HTR-8/SVneo (cell line): ENCODE measurements around the gene MAPKAPK5.
"Not testable (repeated sequence)": the region's sequence is repeated elsewhere in the genome, so short reads cannot be mapped to it uniquely, and the experiment has no call there.

ENCODE experiments used
- DNase-seq: peaks from one replicate; pipeline ENCODE4 v3.0.0; 2011; ENCODE audit warnings: low spot score, mixed read lengths; ENCODE audit not compliant: insufficient read length
- FAIRE-seq: peaks from 2 replicates; lab custom pipeline; 2011; peaks lifted over from hg19 to GRCh38; lab: Jason Lieb, UNC

MAPKAPK5 gene

DNA sequence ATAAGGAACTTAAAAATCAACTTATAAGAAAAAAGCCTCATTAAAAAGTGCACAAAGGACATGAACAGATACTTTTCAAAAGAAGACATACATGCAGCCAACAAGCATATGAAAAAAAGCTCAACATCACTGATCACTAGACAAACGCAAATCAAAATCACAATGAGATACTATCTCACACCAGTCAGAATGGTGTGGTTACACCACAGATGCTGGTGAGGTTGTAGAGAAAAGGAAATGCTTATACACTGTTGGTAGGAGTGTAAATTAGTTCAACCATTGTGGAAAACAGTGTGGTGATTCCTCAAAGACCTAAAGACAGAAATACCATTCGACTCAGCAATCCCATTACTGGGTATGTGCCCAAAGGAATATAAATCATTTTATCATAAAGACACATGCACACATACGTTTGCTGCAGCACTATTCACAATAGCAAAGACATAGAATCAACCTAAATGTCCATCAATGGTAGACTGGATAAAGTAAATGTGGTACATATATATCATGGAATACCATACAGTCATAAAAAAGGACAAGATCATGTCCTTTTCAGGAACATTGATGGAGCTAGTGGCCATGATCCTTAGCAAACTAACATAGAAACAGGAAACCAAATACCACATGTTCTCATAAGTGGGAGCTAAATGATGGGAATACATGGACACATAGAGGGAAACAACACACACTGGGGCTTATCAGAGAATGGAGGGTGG is 109.1 kb downstream of the MAPKAPK5 start:
- not testable (repeated sequence) for DNase-seq, FAIRE-seq
